GM04504 (cell line): ENCODE results near the gene SOS2.

Experiments used
- DNase-seq: peaks from one replicate; pipeline ENCODE4 v3.0.0-alpha.2; 2012; ENCODE audit warnings: low read depth

The SOS2 gene

GRCh38 chr14:50116181-50116956, 115.0 kb downstream of the SOS2 start, which contains the start of gene VCPKMT:
Gene VCPKMT (minus strand): TSS chr14:50116572. CDS start chr14:50116552, 20 bp downstream.
- peak; percentile 76 for DNase-seq

- DNase-seq, result no peak
Observed at GRCh38 chr14:50113381-50114035, 117.9 kb downstream of the SOS2 start.

DNA sequence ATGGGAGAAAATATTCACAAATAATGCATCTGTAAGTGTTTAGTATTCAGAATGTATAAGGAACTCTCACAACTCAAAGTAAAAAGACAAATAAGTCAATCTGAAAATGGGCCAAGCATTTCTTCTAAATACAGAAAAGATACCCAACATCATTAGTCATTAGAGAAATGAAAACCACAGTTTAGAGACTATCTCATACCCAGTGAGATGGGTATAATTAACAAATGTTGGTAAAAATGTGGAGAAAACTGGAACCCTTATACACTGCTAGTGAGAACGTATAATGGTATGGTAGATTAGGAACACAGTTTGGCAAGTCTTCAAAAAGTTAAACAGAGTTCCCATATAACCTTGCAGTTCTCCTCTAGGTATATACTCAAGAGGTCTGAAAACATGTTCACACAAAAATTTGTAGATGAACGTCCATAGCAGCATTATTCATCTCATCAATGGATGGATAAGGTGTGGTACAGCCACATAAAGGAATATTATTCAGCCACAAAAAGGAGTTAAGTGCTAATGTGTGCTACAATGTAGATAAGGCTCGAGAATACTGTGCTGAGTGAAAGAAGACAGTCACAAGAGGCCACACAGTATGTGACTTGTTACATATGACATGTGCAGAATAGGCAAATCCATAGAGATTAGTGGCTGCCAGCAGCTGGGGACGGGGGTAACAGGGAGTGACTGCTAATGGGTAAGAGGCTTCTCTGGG, 120.9 kb downstream of the SOS2 start:
- DNase-seq, result no peak

GRCh38 chr14:50109342-50109741, 122.0 kb downstream of the SOS2 start:
- DNase-seq, result no peak

DNA sequence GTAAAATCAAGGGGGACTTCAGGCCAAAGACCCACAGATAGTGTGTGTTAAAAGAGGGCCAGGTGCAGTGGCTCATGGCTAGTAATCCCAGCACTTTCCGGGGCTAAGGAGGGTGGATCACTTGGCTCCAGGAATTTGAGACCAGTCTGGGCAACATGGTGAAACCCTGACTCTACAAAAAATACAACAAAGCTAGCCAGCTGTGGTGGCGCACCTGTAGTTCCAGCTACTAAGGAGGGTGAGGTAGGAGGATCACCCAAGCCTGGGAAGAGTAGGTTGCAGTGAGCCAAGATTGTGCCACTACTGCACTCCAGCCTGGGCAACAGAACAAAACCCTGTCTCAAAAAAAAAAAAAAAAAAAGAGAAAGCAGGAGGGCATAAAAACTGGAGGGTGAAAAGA, 123.5 kb downstream of the SOS2 start:
- DNase-seq, result no peak

DNA sequence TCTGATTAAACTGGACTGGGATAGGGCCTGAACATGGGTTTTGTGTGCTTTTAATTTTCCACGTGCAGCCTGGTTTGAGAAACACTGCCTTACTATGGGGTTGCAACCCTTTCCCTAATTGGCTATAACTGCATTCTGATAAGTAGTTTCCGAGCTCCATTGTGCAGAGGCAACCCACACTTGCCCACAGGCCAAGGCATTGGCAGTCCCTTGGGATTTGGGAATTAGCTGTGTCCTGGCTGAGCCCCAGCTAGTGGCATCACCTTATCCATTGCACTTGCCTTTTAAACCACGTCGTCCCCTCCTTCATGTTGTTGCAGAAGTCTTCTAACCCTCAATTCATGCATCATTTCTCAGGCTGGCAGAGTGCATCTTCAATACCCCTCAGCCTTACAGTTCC, 125.2 kb downstream of the SOS2 start:
- DNase-seq, result no peak

GRCh38 chr14:50103558-50103957, 127.8 kb downstream of the SOS2 start:
- DNase-seq, result no peak

- DNase-seq, result no peak
Observed at GRCh38 chr14:50101417-50101816, 130.0 kb downstream of the SOS2 start.

- DNase-seq, result no peak
Observed at GRCh38 chr14:50100805-50101204, 130.6 kb downstream of the SOS2 start.

- DNase-seq, result no peak
Observed at GRCh38 chr14:50099335-50099734, 132.0 kb downstream of the SOS2 start.

DNA sequence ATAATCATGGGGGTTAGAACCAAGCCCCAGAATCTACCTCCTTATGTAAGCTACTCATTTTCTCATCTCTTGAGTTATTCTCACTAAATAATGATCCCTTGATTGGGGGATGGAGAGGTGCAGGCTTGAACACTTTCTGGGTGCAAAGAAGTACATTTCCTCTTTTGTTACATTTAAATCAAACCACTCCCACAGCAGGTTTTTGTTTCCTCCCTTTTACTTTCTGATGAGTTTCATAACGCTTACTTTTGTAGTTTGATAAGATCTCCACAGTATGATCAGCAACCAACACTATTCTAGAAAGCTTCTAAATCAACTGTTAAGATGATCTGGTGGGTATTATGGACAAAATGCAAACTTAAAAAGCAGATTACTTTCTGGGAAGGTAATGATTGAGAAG, 135.5 kb downstream of the SOS2 start:
- DNase-seq, result no peak

- DNase-seq, result no peak
Observed at GRCh38 chr14:50094056-50094755, 137.2 kb downstream of the SOS2 start.

- DNase-seq, result no peak
Observed at GRCh38 chr14:50093496-50093895, 137.9 kb downstream of the SOS2 start.

DNA sequence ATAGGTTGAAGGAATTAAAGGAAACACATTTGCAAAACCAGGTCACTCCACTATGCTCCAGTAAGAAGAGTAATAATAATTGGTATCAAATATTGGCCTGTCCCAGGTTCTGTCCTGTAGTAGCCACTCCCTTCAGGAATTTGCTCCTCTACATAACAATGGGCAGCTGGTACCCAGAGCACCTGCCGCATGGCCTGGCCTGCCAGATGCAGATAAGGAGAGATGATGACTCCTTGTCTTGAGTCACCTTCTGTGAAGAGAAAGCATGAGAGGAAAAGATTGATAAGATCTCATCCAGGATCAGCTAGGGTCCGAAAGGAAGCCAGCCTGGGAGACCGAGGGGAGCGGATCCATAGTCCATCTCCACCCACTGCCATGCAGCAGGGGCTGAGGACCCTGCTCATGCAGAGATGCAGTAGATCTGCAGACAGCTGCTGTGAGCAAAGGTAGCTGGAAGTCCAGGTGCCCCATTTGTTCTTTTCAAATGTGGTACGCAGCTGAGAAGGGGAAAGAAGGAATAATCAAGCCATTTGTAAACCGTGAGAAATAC, 139.3 kb downstream of the SOS2 start:
- DNase-seq, result no peak

DNA sequence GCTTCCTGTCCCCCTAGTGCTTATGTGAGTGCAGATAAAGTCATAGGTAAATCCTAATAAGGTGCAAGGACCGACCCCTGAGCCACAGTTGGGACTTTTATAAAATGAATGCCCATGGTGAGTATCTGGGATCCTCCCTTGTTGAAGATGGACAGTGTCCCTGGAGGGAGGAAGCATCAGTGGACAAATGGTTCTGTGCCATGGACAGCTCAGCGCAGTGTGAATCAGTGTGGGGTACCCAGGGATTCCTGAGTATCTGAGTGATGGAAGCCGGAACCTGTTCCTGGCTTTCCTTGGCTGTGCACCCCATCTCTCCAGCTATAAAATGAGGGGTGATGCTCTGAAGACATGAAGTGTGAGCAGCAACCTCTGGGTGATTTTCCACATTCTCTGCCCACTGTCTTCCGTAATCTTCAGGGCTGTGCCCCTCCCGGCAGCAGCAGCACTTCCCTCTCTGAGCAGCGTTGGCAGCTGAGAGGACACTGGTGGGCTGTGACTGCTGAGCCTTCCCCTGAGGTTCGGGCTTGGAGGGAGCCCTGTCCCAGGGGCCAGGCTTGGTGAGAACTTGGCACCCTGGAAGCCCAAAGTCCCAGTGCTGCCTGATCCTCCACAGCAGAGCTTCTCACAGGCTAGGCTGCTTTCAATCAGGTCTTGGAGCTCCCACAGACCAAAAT, 140.0 kb downstream of the SOS2 start:
- DNase-seq, result no peak

DNA sequence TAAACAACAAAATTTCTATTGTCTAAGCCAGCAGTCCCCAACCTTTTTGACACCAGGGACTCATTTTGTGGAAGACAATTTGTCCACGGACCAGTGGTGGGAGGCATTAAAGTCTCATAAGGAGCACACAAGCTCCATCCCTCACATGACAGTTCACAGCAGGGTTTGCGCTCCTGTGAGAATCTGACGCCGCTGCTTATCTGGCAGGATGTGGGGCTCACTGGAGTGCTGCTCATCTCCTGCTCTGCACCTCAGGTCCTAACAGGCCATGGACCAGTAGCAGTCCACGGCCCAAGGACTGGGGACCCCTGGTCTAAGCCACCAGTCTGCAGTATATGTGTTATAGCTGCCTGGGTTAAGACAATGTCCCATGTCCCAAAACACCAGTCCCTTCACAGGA, 142.2 kb downstream of the SOS2 start:
- DNase-seq, result no peak

- DNase-seq, result no peak
Observed at GRCh38 chr14:50088731-50089130, 142.6 kb downstream of the SOS2 start.

DNA sequence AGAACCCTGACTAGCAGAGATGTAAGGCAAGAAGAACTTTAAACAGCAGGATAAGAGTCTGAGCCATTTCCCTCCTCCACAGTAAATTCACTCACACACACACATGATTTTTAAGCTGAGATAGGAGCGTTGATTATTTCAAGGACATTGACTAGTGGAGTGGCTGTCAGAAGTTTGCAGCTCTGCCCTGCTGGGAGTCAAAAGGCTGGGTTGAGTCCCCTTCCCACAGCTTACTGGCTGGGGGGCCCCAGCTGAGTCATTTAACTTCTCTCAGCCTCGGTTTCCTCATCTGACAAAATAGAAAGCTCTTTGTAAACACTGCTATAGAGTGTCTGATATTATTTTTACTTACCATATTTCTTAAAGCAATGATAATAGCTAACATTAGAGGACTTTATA, 143.3 kb downstream of the SOS2 start:
- DNase-seq, result no peak

DNA sequence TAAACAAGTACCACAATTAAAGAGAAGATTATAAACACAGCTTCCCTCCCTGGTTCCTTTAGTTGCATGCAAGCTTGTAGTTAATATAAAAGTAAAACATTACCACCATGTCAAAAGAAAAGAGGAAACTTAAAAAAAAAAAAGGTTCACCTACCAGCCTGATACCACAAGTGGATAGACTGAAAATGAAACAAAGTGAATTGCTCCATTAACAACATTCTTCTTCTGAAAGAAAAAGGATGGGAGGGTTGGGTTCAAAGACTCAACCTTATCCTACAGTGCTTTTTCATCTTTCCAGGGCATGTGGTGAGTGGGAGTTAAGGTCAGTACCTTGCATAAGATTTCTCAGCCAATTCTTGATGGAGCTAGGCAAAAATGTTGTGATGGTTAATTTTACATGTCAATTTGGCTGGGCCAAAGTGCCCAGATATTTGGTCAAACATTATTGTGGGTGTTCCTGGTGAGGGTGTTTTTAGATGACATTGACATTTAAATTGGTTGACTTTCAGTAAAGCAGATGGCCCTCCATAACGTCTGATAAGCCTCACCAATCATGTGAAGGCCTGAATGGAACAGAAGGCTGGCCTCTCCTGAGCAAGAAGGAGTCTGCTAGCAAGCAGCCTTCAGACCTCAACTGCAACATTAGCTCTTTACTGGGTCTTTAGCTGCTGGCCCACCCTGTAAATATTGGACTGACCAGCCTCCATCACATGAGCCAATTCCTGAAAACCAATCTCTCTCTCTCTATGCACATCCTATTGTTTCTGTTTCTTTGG, 143.8 kb downstream of the SOS2 start:
- no peak for DNase-seq

DNA sequence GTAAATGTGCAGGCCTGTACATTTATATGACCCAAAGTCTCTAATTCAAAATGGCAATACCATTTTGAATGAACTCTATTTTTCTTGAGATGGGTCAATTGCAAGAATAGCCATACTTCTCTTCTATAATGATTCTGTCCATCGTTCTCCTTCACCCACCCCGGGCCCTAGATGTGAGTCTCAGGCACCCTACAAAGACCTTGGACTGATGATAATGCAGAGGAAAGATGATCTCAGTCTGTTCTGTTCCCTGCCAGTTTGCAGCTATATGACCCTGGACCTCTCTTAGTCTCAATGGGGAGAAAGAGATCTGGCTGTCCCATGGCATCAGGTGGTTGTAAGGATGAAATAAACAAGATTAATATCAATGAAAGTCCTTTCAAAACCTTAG, 145.1 kb downstream of the SOS2 start:
- DNase-seq, result no peak
